Stimulated activated naive CD8-positive, alpha-beta T cell treated with anti-CD3 and anti-CD28 coated beads, Interleukin-15, Interleukin-2, amounts not matched to agents 100 U/mL and 50 U/mL, for 24 hours (primary cell): ENCODE measurements around the gene METTL25.

Experiments
- ATAC-seq: fragments of 150-1000 bp; cut with Tn5 transposase; one replicate; pipeline ENCODE4 v1.10.0; 2021
- DNase-seq: peaks from one replicate; pipeline ENCODE4 v3.0.0; 2021

The METTL25 gene

GRCh38 chr12:82473111-82473754 lies 114.9 kb downstream of the METTL25 start:
- DNase-seq (no peak), ATAC-seq (no peak)

GRCh38 chr12:82474181-82474797 lies 116.0 kb downstream of the METTL25 start:
- ATAC-seq (no peak), DNase-seq (no peak)

- DNase-seq (no peak), ATAC-seq (no peak)
These were observed 116.5 kb downstream of the METTL25 start for GRCh38 chr12:82474798-82475184.

- DNase-seq: no peak
These were observed 116.9 kb downstream of the METTL25 start for GRCh38 chr12:82475211-82475610.

GRCh38 chr12:82476511-82476910 lies 118.2 kb downstream of the METTL25 start:
- no peak for ATAC-seq
- DNase-seq: no peak

More at GRCh38 chr12:82475211-82475610, 116.9 kb downstream of the METTL25 start:
- no peak for ATAC-seq

GRCh38 chr12:82479511-82479910 lies 121.2 kb downstream of the METTL25 start:
- DNase-seq (no peak), ATAC-seq (no peak)

GRCh38 chr12:82480606-82481005 lies 122.3 kb downstream of the METTL25 start:
- no peak for DNase-seq
- ATAC-seq: no peak

- ATAC-seq (no peak), DNase-seq (no peak)
These were observed 123.6 kb downstream of the METTL25 start for GRCh38 chr12:82481954-82482353.

- ATAC-seq (no peak), DNase-seq (no peak)
These were observed 128.4 kb downstream of the METTL25 start for GRCh38 chr12:82486524-82487235.

GRCh38 chr12:82504409-82504808 lies 146.1 kb downstream of the METTL25 start:
- no peak for DNase-seq
- ATAC-seq: no peak

- no peak for DNase-seq
- ATAC-seq: no peak
These were observed 146.8 kb downstream of the METTL25 start for GRCh38 chr12:82505150-82505549.

- no peak for ATAC-seq
- DNase-seq: no peak
These were observed 149.4 kb downstream of the METTL25 start for GRCh38 chr12:82507686-82508085.

- DNase-seq (no peak), ATAC-seq (no peak)
These were observed 152.1 kb downstream of the METTL25 start for GRCh38 chr12:82510386-82510785.

- no peak for DNase-seq
- ATAC-seq: no peak
These were observed 156.6 kb downstream of the METTL25 start for GRCh38 chr12:82514880-82515279.

- DNase-seq (no peak), ATAC-seq (no peak)
These were observed 157.3 kb downstream of the METTL25 start for GRCh38 chr12:82515652-82516051.

- DNase-seq (no peak), ATAC-seq (no peak)
These were observed 158.7 kb downstream of the METTL25 start for GRCh38 chr12:82517027-82517426.

- no peak for ATAC-seq
- no peak for DNase-seq
These were observed 159.5 kb downstream of the METTL25 start for GRCh38 chr12:82517808-82518207.

- ATAC-seq: no peak
- no peak for DNase-seq
These were observed 161.2 kb downstream of the METTL25 start for GRCh38 chr12:82519510-82519909.

GRCh38 chr12:82522285-82522684 lies 164.0 kb downstream of the METTL25 start:
- DNase-seq (no peak), ATAC-seq (no peak)

- ATAC-seq (no peak), DNase-seq (no peak)
These were observed 164.4 kb downstream of the METTL25 start for GRCh38 chr12:82522762-82523161.

GRCh38 chr12:82523996-82524395 lies 165.7 kb downstream of the METTL25 start:
- DNase-seq: no peak
- no peak for ATAC-seq

GRCh38 chr12:82524641-82525040 lies 166.3 kb downstream of the METTL25 start:
- DNase-seq: no peak
- no peak for ATAC-seq

GRCh38 chr12:82525616-82526015 lies 167.3 kb downstream of the METTL25 start:
- DNase-seq (no peak), ATAC-seq (no peak)
